Ishikawa (cell line): ENCODE data around the gene FLT1.

Experiments
- CEBPB ChIP-seq: IDR thresholded peaks from 2 replicates; pipeline ENCODE4 v1.6.1; 2012
- EP300 ChIP-seq: IDR thresholded peaks from 2 replicates; pipeline ENCODE4 v1.6.1; 2012; ENCODE audit warnings: borderline replicate concordance
- FOXM1 ChIP-seq: IDR thresholded peaks from 2 replicates; pipeline ENCODE4 v1.6.1; 2012; ENCODE audit warnings: low read depth, borderline replicate concordance
- RAD21 ChIP-seq: IDR thresholded peaks from 2 replicates; pipeline ENCODE4 v1.6.1; 2012; ENCODE audit warnings: low read depth
- REST ChIP-seq: IDR thresholded peaks from 2 replicates; pipeline ENCODE4 v1.6.1; 2012; ENCODE audit warnings: low read depth, mild to moderate bottlenecking
- TAF1 ChIP-seq: IDR thresholded peaks from 2 replicates; pipeline ENCODE4 v1.6.1; 2012; ENCODE audit warnings: low read depth, mild to moderate bottlenecking
- TEAD4 ChIP-seq: IDR thresholded peaks from 2 replicates; pipeline ENCODE4 v1.6.1; 2012
- YY1 ChIP-seq: IDR thresholded peaks from 2 replicates; pipeline ENCODE4 v1.6.1; 2012; ENCODE audit warnings: low read depth
- TF ChIP-seq, protein P1 (sequence below): IDR thresholded peaks from 2 replicates; pipeline ENCODE4 v1.6.1; 2012

- TF ChIP-seq EP300 (no peak), TEAD4 (no peak), TAF1 (no peak), YY1 (no peak), REST (no peak), RAD21 (no peak), FOXM1 (no peak), CEBPB (no peak)
- TF ChIP-seq, protein P1, sequence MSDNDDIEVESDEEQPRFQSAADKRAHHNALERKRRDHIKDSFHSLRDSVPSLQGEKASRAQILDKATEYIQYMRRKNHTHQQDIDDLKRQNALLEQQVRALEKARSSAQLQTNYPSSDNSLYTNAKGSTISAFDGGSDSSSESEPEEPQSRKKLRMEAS: no peak
These were observed 2.2 kb downstream of the FLT1 start for GRCh38 chr13:28492569-28493367.
